H9 (cell line): Measurements from ENCODE around the gene OR2AG2. TPM values are rescaled to one million over a fixed set of nuclear protein-coding genes. Genes with fewer than 3 reads are reported as not detected.

ENCODE experiments used
- DNase-seq: peaks from one replicate; pipeline ENCODE4 v3.0.0-alpha.2; 2017
- H2AFZ ChIP-seq: one replicate; pipeline ENCODE4 v1.6.1; 2013; ENCODE audit warnings: mild to moderate bottlenecking, low read length, control low read depth, moderate library complexity
- H2AK5ac ChIP-seq: 2 replicates; pipeline ENCODE4 v1.6.1; 2013; ENCODE audit warnings: low read length, control low read depth, mixed read lengths; ENCODE audit not compliant: insufficient read length
- H2BK120ac ChIP-seq: one replicate; pipeline ENCODE4 v1.6.1; 2013; ENCODE audit warnings: low read depth, mild to moderate bottlenecking, low read length, control low read depth, inconsistent platforms; ENCODE audit not compliant: poor library complexity, severe bottlenecking
- H2BK12ac ChIP-seq: 2 replicates; pipeline ENCODE4 v1.6.1; 2013; ENCODE audit warnings: low read length, control low read depth, mixed read lengths, low read depth; ENCODE audit not compliant: insufficient read length
- H2BK15ac ChIP-seq: 2 replicates; pipeline ENCODE4 v1.6.1; 2013; ENCODE audit warnings: low read depth, low read length, control low read depth
- H2BK20ac ChIP-seq: one replicate; pipeline ENCODE4 v1.6.1; 2013; ENCODE audit warnings: low read depth, mild to moderate bottlenecking, low read length, control low read depth, inconsistent platforms; ENCODE audit not compliant: poor library complexity, severe bottlenecking
- H2BK5ac ChIP-seq: 2 replicates; pipeline ENCODE4 v1.6.1; 2013; ENCODE audit warnings: low read length, control low read depth, mixed read lengths; ENCODE audit not compliant: insufficient read length
- H3K14ac ChIP-seq: 2 replicates; pipeline ENCODE4 v1.6.1; 2013; ENCODE audit warnings: low read length, control low read depth; ENCODE audit not compliant: insufficient read depth
- H3K18ac ChIP-seq: 2 replicates; pipeline ENCODE4 v1.6.1; 2013; ENCODE audit warnings: low read depth, mild to moderate bottlenecking, mixed read lengths, low read length, control low read depth; ENCODE audit not compliant: insufficient read length
- H3K23ac ChIP-seq: 2 replicates; pipeline ENCODE4 v1.6.1; 2013; ENCODE audit warnings: low read length, control low read depth, mixed read lengths, low read depth; ENCODE audit not compliant: insufficient read length
- H3K23me2 ChIP-seq: 2 replicates; pipeline ENCODE4 v1.6.1; 2013; ENCODE audit warnings: low read depth, mild to moderate bottlenecking, mixed read lengths, low read length, control low read depth; ENCODE audit not compliant: insufficient read length, poor library complexity, severe bottlenecking
- H3K27ac ChIP-seq: 2 replicates; pipeline ENCODE4 v1.5.1; 2013; ENCODE audit warnings: low read length, control low read depth, mixed read lengths, low read depth; ENCODE audit not compliant: insufficient read length
- H3K27me3 ChIP-seq: 2 replicates; pipeline ENCODE4 v1.6.1; 2013; ENCODE audit warnings: low read length, control low read depth, inconsistent platforms; ENCODE audit not compliant: insufficient read depth
- H3K4ac ChIP-seq: 2 replicates; pipeline ENCODE4 v1.6.1; 2013; ENCODE audit warnings: low read depth, mild to moderate bottlenecking, control low read depth, inconsistent platforms, low read length, moderate library complexity
- H3K4me1 ChIP-seq: 2 replicates; pipeline ENCODE4 v1.6.1; 2013; ENCODE audit warnings: low read length, control low read depth, inconsistent platforms; ENCODE audit not compliant: insufficient read depth
- H3K4me2 ChIP-seq: 2 replicates; pipeline ENCODE4 v1.6.1; 2013; ENCODE audit warnings: low read length, control low read depth, mixed read lengths; ENCODE audit not compliant: insufficient read length, insufficient read depth
- H3K56ac ChIP-seq: 2 replicates; pipeline ENCODE4 v1.6.1; 2013; ENCODE audit warnings: low read depth, mild to moderate bottlenecking, mixed read lengths, low read length, control low read depth; ENCODE audit not compliant: insufficient read length
- H3K79me1 ChIP-seq: 2 replicates; pipeline ENCODE4 v1.6.1; 2013; ENCODE audit warnings: low read depth, mild to moderate bottlenecking, moderate library complexity, low read length, control low read depth, inconsistent platforms; ENCODE audit not compliant: insufficient read depth, poor library complexity, severe bottlenecking
- H3K79me2 ChIP-seq: 2 replicates; pipeline ENCODE4 v1.6.1; 2013; ENCODE audit warnings: low read length, control low read depth, inconsistent platforms; ENCODE audit not compliant: insufficient read depth
- H3K9ac ChIP-seq: 2 replicates; pipeline ENCODE4 v1.6.1; 2013; ENCODE audit warnings: low read length, control low read depth, mixed read lengths; ENCODE audit not compliant: insufficient read length; ENCODE audit errors: extremely low read depth
- H3K9me3 ChIP-seq: one replicate; pipeline ENCODE4 v1.6.1; 2013; ENCODE audit warnings: low read depth, low read length, inconsistent platforms; ENCODE audit not compliant: control insufficient read depth
- H3T11ph ChIP-seq: one replicate; pipeline ENCODE4 v1.6.1; 2013; ENCODE audit warnings: mild to moderate bottlenecking, low read length, control low read depth, inconsistent platforms
- H4K20me1 ChIP-seq: one replicate; pipeline ENCODE4 v1.6.1; 2013; ENCODE audit not compliant: control insufficient read depth, insufficient read length, insufficient read depth
- H4K5ac ChIP-seq: 2 replicates; pipeline ENCODE4 v1.6.1; 2013; ENCODE audit warnings: low read depth, mild to moderate bottlenecking, mixed read lengths, low read length, control low read depth; ENCODE audit not compliant: insufficient read length
- H4K8ac ChIP-seq: replicated peaks from 2 replicates; pipeline ENCODE4 v1.6.1; 2013; ENCODE audit warnings: low read length, control low read depth, mixed read lengths, low read depth; ENCODE audit not compliant: insufficient read length
- H4K91ac ChIP-seq: 2 replicates; pipeline ENCODE4 v1.6.1; 2013; ENCODE audit warnings: low read depth, mild to moderate bottlenecking, moderate library complexity, mixed read lengths, low read length, control low read depth; ENCODE audit not compliant: insufficient read length
- H3K27ac Mint-ChIP-seq, 3 experiments: 2 replicates in 2 of 3; 3 replicates in 1 of 3; pipeline ENCODE4 v1.8.0; 2020 to 2021; ENCODE audit warnings: mixed read lengths in 3 of 3, mild to moderate bottlenecking in 1 of 3, moderate library complexity in 1 of 3
- H3K27me3 Mint-ChIP-seq: 2 replicates; pipeline ENCODE4 v1.8.0; 2021; ENCODE audit warnings: low read depth, mild to moderate bottlenecking, moderate library complexity, mixed read lengths
- H3K36me3 Mint-ChIP-seq, 3 experiments: 2 replicates in 2 of 3; 3 replicates in 1 of 3; pipeline ENCODE4 v1.8.0; 2020 to 2021; ENCODE audit warnings: low read depth in 3 of 3, mixed read lengths in 3 of 3; ENCODE audit not compliant: insufficient read depth in 1 of 3
- H3K4me1 Mint-ChIP-seq, 2 experiments: 2 replicates each; pipeline ENCODE4 v1.8.0; 2020; ENCODE audit warnings: mixed read lengths in 2 of 2
- H3K4me3 Mint-ChIP-seq, 2 experiments: 2 replicates in 1 of 2; 3 replicates in 1 of 2; pipeline ENCODE4 v1.8.0; 2020 to 2021; ENCODE audit warnings: mild to moderate bottlenecking in 2 of 2, mixed read lengths in 2 of 2, moderate library complexity in 1 of 2
- H3K9me3 Mint-ChIP-seq, 2 experiments: 2 replicates in 1 of 2; 3 replicates in 1 of 2; pipeline ENCODE4 v1.8.0; 2020; ENCODE audit warnings: mild to moderate bottlenecking in 2 of 2, mixed read lengths in 2 of 2, moderate library complexity in 1 of 2
- WGBS: extraction: QIAGEN DNeasy Blood & Tissue Kit; methylation state at CpG from one replicate; pipeline ENCODE4 v1.1.7; 2013; ENCODE audit warnings: missing lambda C conversion rate, low lambda C conversion rate, mixed read lengths; ENCODE audit not compliant: insufficient read length; ENCODE audit errors: extremely low coverage; 5-methylcytosine and 5-hydroxymethylcytosine counted together
- total RNA-seq: library from RNA; stranded (reverse); gene quantifications from 2 replicates; pipeline ENCODE4 v1.2.1, GENCODE V29; 2021
- TF ChIP-seq, protein P1 (sequence below): fragments of 200-600 bp; sonication (generic); conservative IDR thresholded peaks from 3 replicates; pipeline ENCODE4 v1.8.0; 2021; ENCODE audit warnings: antibody characterized with exemption, mild to moderate bottlenecking

Gene OR2AG2
- total RNA-seq, 1 experiment from 2014 or later = 0.33 TPM

DNA sequence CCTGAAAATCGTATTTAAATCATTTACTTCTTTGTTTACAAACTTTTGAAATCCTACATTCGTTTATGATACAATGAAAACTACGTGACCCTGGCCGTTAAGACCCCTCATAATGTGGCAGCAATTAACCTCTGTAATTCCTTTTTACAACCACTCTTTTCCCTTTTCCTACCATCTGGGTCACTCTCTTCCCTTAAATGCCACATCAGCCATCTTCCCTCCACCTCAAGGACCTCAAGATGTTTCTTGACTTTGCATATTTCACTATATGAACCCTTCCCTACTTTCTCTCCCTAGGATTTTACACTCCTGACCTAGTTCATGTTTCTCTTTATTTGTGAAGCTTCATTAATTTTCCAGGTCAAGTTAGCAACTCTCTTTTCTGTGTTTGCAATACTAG is 26.8 kb downstream of the OR2AG2 start:
- Histone ChIP-seq H2AK5ac (no peak overlapping the region), H2BK20ac (no peak overlapping the region), H3K27ac (no peak overlapping the region), H3K18ac (no peak overlapping the region), H3K79me1 (no peaks in the 10 kb centered on the region), H3K9ac (no peak overlapping the region), H3K79me2 (no peaks in the 10 kb centered on the region), H4K20me1 (no peaks in the 10 kb centered on the region), H3K4me1 (no peaks in the 10 kb centered on the region), H3K23me2 (no peaks in the 10 kb centered on the region), H2BK5ac (no peak overlapping the region), H4K91ac (no peak overlapping the region), H2AFZ (no peak overlapping the region), H2BK12ac (no peak overlapping the region), H3T11ph (no peak overlapping the region), H3K23ac (no peak overlapping the region), H3K56ac (no peak overlapping the region), H3K4me2 (no peak overlapping the region), H3K14ac (no peak overlapping the region), H2BK15ac (no peak overlapping the region), H3K9me3 (no peaks in the 10 kb centered on the region), H2BK120ac (no peak overlapping the region), H4K8ac (no peak overlapping the region), H3K27me3 (no peaks in the 10 kb centered on the region), H4K5ac (no peak overlapping the region), H3K4ac (no peak overlapping the region)
- Mint-ChIP-seq H3K36me3 (no peaks in the 10 kb centered on the region), H3K9me3 (no peaks in the 10 kb centered on the region; a peak in 1 of 5 replicates), H3K27ac (no peak overlapping the region), H3K4me1 (no peaks in the 10 kb centered on the region), H3K4me3 (no peak overlapping the region), H3K27me3 (no peaks in the 10 kb centered on the region)
- DNase-seq = no peak
- TF ChIP-seq, protein P1, sequence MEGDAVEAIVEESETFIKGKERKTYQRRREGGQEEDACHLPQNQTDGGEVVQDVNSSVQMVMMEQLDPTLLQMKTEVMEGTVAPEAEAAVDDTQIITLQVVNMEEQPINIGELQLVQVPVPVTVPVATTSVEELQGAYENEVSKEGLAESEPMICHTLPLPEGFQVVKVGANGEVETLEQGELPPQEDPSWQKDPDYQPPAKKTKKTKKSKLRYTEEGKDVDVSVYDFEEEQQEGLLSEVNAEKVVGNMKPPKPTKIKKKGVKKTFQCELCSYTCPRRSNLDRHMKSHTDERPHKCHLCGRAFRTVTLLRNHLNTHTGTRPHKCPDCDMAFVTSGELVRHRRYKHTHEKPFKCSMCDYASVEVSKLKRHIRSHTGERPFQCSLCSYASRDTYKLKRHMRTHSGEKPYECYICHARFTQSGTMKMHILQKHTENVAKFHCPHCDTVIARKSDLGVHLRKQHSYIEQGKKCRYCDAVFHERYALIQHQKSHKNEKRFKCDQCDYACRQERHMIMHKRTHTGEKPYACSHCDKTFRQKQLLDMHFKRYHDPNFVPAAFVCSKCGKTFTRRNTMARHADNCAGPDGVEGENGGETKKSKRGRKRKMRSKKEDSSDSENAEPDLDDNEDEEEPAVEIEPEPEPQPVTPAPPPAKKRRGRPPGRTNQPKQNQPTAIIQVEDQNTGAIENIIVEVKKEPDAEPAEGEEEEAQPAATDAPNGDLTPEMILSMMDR = no peak
- no CpG with 5 or more reads among the region's 4 CpGs for WGBS
